CD14-positive monocyte (primary cell): Measurements from ENCODE around the gene CLEC14A. TPM values are rescaled to one million over a fixed set of nuclear protein-coding genes. Genes with fewer than 3 reads are reported as not detected.

Source experiments
- DNase-seq, 3 donors: peaks; one replicate each; pipeline ENCODE4 v3.0.0-alpha.2; 2011 to 2022
- H2AFZ ChIP-seq: 2 replicates; pipeline ENCODE4 v1.6.0; 2012; ENCODE audit warnings: mild to moderate bottlenecking, low read depth, low read length, inconsistent platforms; ENCODE audit not compliant: insufficient read depth, poor library complexity, severe bottlenecking
- H3K27ac ChIP-seq, 2 donors: 1 replicate in 1 of 2; 2 replicates in 1 of 2; pipeline ENCODE4 v1.5.1; 2012 to 2013; ENCODE audit warnings: low read length in 2 of 2, control low read depth in 1 of 2, inconsistent platforms in 1 of 2, low read depth in 1 of 2, mild to moderate bottlenecking in 1 of 2
- H3K27me3 ChIP-seq, 2 donors: one replicate each; pipeline versions ENCODE4 v1.6.0 to v1.6.1; 2011 to 2013; ENCODE audit warnings: low read length in 2 of 2; ENCODE audit not compliant: control insufficient read depth in 2 of 2, insufficient read depth in 2 of 2
- H3K36me3 ChIP-seq, 2 donors: replicated peaks in 1 of 2; 1 replicate in 1 of 2; 2 replicates in 1 of 2; pipeline versions ENCODE4 v1.5.1 to v1.6.1; 2012 to 2013; ENCODE audit warnings: low read length in 2 of 2, control low read depth in 1 of 2, inconsistent platforms in 1 of 2, mild to moderate bottlenecking in 1 of 2; ENCODE audit not compliant: insufficient read depth in 2 of 2, control insufficient read depth in 1 of 2
- H3K4me1 ChIP-seq, 2 donors: 1 replicate in 1 of 2; 2 replicates in 1 of 2; pipeline versions ENCODE4 v1.5.1 to v1.6.1; 2012 to 2013; ENCODE audit warnings: low read length in 2 of 2, control low read depth in 1 of 2, inconsistent platforms in 1 of 2, mild to moderate bottlenecking in 1 of 2, moderate library complexity in 1 of 2; ENCODE audit not compliant: insufficient read depth in 2 of 2, control insufficient read depth in 1 of 2
- H3K4me2 ChIP-seq: replicated peaks from 2 replicates; pipeline ENCODE3; 2012; ENCODE audit warnings: low read length, moderate library complexity, mild to moderate bottlenecking; ENCODE audit not compliant: poor library complexity, severe bottlenecking; ENCODE audit errors: extremely low read depth
- H3K4me3 ChIP-seq, 3 experiments: fragments of 200-600 bp in 1 of 3; sonication (generic) in 1 of 3; replicated peaks in 1 of 3; 1 replicate in 2 of 3; 2 replicates in 1 of 3; pipeline ENCODE4 v1.5.1; 2011 to 2013; ENCODE audit warnings: low read length in 3 of 3, mild to moderate bottlenecking in 3 of 3, control low read depth in 2 of 3, low read depth in 2 of 3, inconsistent platforms in 1 of 3, moderate library complexity in 1 of 3
- H3K79me2 ChIP-seq: 2 replicates; pipeline ENCODE4 v1.6.0; 2012; ENCODE audit warnings: mild to moderate bottlenecking, control low read depth, inconsistent platforms, low read length, moderate library complexity; ENCODE audit not compliant: insufficient read depth
- H3K9ac ChIP-seq: 2 replicates; pipeline ENCODE4 v1.6.0; 2017; ENCODE audit warnings: low read length, mild to moderate bottlenecking; ENCODE audit not compliant: insufficient read depth, poor library complexity, severe bottlenecking
- H3K9me3 ChIP-seq, 2 donors: replicated peaks in 1 of 2; 1 replicate in 1 of 2; 2 replicates in 1 of 2; pipeline versions ENCODE4 v1.5.1 to v1.6.1; 2012 to 2013; ENCODE audit warnings: low read length in 2 of 2, control low read depth in 1 of 2; ENCODE audit not compliant: control insufficient read depth in 1 of 2, insufficient read depth in 1 of 2
- H4K20me1 ChIP-seq: 2 replicates; pipeline ENCODE4 v1.6.0; 2012; ENCODE audit warnings: mild to moderate bottlenecking, low read length, control low read depth, moderate library complexity; ENCODE audit not compliant: insufficient read depth
- H3K27ac Mint-ChIP-seq, 7 donors: one replicate each; pipeline ENCODE4 v1.8.0; 2020; ENCODE audit warnings: mild to moderate bottlenecking in 7 of 7, mixed read lengths in 7 of 7, moderate library complexity in 6 of 7, inconsistent platforms in 2 of 7
- H3K27me3 Mint-ChIP-seq, 3 donors: one replicate each; pipeline ENCODE4 v1.8.0; 2021 to 2022; ENCODE audit warnings: low read depth in 3 of 3, mild to moderate bottlenecking in 3 of 3, mixed read lengths in 3 of 3, moderate library complexity in 3 of 3, inconsistent platforms in 1 of 3
- H3K36me3 Mint-ChIP-seq, 2 donors: one replicate each; pipeline ENCODE4 v1.8.0; 2020; ENCODE audit warnings: mixed read lengths in 2 of 2, inconsistent platforms in 1 of 2, mild to moderate bottlenecking in 1 of 2
- H3K4me1 Mint-ChIP-seq: one replicate; pipeline ENCODE4 v1.8.0; 2020; ENCODE audit warnings: mild to moderate bottlenecking, mixed read lengths
- H3K4me3 Mint-ChIP-seq, 2 donors: one replicate each; pipeline ENCODE4 v1.8.0; 2020; ENCODE audit warnings: mild to moderate bottlenecking in 2 of 2, mixed read lengths in 2 of 2, moderate library complexity in 1 of 2
- H3K9me3 Mint-ChIP-seq, 7 donors: one replicate each; pipeline ENCODE4 v1.8.0; 2020 to 2022; ENCODE audit warnings: mixed read lengths in 7 of 7, mild to moderate bottlenecking in 6 of 7, moderate library complexity in 6 of 7, inconsistent platforms in 2 of 7
- CTCF ChIP-seq: fragments of 200-600 bp; IDR thresholded peaks from one replicate; pipeline ENCODE4 v1.8.0; 2022; ENCODE audit warnings: antibody characterized with exemption, mild to moderate bottlenecking
- WGBS: methylation state at CpG from one replicate; pipeline ENCODE4 v1.1.5; 2013; ENCODE audit warnings: missing lambda C conversion rate; ENCODE audit not compliant: insufficient coverage; 5-methylcytosine and 5-hydroxymethylcytosine counted together
- intact Hi-C, 2 donors: fragments of 100-400 bp; cut with micrococcal nuclease; formaldehyde crosslinking; loops; one replicate each; pipeline versions ENCODE4 v1.15.0 to v1.15.1; 2023
- polyA plus RNA-seq, 3 donors: library from polyadenylated mRNA; depleted of rRNA in 1 of 3; unstranded in 2 of 3; stranded (reverse) in 1 of 3; fragments of 300-500 nt in 2 of 3; fragments of >200 nt in 1 of 3; fragmentation: Illumina TruSeq in 2 of 3; gene quantifications; 1 replicate in 2 of 3; 2 replicates in 1 of 3; pipeline ENCODE4 v1.2.3, GENCODE V29; 2012 to 2021

CLEC14A gene
- polyA plus RNA-seq, 3 donors = not detected

- intact Hi-C loops = no loop called here
Observed at GRCh38 chr14:38213001-38213400, 42.9 kb downstream of the CLEC14A start.

GRCh38 chr14:38212111-38212510 lies 43.8 kb downstream of the CLEC14A start:
- H3K4me1 Mint-ChIP-seq = peaks cover 4% of the 10 kb centered on the region
- intact Hi-C loops = no loop called here
- Histone ChIP-seq H4K20me1 (no peaks in the 10 kb centered on the region), H3K27ac (no peak overlapping the region), H3K79me2 (no peaks in the 10 kb centered on the region), H3K9ac (no peak overlapping the region), H3K9me3 (peaks cover 0 to 19% of the 10 kb centered on the region in 2 donors), H3K36me3 (no peaks in the 10 kb centered on the region), H3K27me3 (peaks cover 22 to 55% of the 10 kb centered on the region in 2 donors), H3K4me1 (no peaks in the 10 kb centered on the region), H3K4me2 (no peak overlapping the region), H3K4me3 (no peak overlapping the region), H2AFZ (no peak overlapping the region)
- no peak overlapping the region for H3K27ac Mint-ChIP-seq
- no peaks in the 10 kb centered on the region for H3K36me3 Mint-ChIP-seq
- H3K9me3 Mint-ChIP-seq = peaks cover 0 to 16% (median 7%) of the 10 kb centered on the region in 7 donors
- no peak for TF ChIP-seq CTCF
- no peak for DNase-seq
- H3K4me3 Mint-ChIP-seq = peak overlapping the region in 1 of 2 donors; percentile 57
- H3K27me3 Mint-ChIP-seq = peaks cover 51 to 62% (median 54%) of the 10 kb centered on the region in 3 donors

More at GRCh38 chr14:38213001-38213400, 42.9 kb downstream of the CLEC14A start:
- Histone ChIP-seq H3K79me2 (no peaks in the 10 kb centered on the region), H3K4me1 (no peaks in the 10 kb centered on the region), H3K4me2 (no peak overlapping the region), H2AFZ (no peak overlapping the region), H4K20me1 (no peaks in the 10 kb centered on the region), H3K9me3 (peaks cover 0 to 19% of the 10 kb centered on the region in 2 donors), H3K27ac (no peak overlapping the region), H3K9ac (no peak overlapping the region), H3K4me3 (no peak overlapping the region), H3K27me3 (peaks cover 18 to 46% of the 10 kb centered on the region in 2 donors), H3K36me3 (no peaks in the 10 kb centered on the region)
- no CpG with 5 or more reads among the region's 2 CpGs for WGBS
- H3K4me1 Mint-ChIP-seq = peaks cover 4% of the 10 kb centered on the region
- no peaks in the 10 kb centered on the region for H3K36me3 Mint-ChIP-seq
- DNase-seq = no peak
- peaks cover 0 to 16% (median 5%) of the 10 kb centered on the region in 7 donors for H3K9me3 Mint-ChIP-seq
- H3K27me3 Mint-ChIP-seq = peaks cover 42 to 54% (median 45%) of the 10 kb centered on the region in 3 donors
- H3K4me3 Mint-ChIP-seq = no peak overlapping the region
- no peak for TF ChIP-seq CTCF
- H3K27ac Mint-ChIP-seq = no peak overlapping the region
